EH (cell line): Measurements from ENCODE around the gene KAT5.
A peak's percentile ranks its signal among the peaks of the same experiment; 100 is the strongest.
"Not testable (repeated sequence)": the region's sequence is repeated elsewhere in the genome, so short reads cannot be mapped to it uniquely, and the experiment has no call there.

Experiments
- DNase-seq: peaks from one replicate; pipeline ENCODE4 v3.0.0-alpha.2; 2015; ENCODE audit warnings: low read depth

Gene KAT5

DNA sequence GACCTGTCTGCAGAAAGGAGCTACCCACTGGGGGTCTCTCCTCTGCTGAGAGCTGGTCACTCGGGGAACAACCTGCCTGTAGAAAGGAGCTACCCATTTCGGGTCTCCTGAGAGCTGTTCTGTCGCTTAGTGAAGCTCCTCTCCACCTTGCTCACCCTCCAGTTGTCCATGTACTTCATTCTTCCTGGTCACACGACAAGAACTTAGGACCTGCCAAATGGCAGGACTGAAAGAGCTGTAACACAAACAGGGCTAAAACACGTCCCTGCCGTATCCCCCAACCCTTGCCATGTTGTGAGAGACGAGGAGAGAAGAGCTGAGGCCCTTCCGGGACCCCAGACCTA is 32.6 kb downstream of the KAT5 start:
- no peak for DNase-seq

DNA sequence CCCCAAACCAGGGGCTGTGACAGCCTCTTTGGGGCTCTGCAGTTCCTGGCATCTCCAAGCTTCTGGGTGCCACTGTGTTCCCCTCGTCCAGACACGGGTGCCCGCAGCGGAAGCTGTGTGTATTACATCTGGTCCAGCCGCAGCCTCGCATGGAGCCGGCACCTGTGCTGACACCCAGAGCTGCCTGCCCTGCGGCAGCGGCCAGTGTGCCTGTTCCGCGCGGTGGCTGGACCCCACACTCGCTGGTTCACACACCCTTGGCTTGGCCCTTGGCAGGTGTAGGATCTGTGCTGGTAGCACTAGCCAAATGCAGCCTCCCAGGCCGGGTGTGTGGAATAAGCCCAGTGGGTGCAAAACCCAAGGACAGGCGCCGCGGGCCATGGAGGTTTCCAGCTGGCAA is 33.0 kb downstream of the KAT5 start:
- DNase-seq: no peak

DNA sequence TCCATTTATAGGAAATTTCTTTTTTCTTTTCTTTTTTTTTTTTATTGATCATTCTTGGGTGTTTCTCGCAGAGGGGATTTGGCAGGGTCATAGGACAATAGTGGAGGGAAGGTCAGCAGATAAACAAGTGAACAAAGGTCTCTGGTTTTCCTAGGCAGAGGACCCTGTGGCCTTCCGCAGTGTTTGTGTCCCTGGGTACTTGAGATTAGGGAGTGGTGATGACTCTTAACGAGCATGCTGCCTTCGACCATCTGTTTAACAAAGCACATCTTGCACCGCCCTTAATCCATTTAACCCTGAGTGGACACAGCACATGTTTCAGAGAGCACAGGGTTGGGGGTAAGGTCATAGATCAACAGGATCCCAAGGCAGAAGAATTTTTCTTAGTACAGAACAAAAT is 50.1 kb downstream of the KAT5 start:
- not testable (repeated sequence) for DNase-seq

DNA sequence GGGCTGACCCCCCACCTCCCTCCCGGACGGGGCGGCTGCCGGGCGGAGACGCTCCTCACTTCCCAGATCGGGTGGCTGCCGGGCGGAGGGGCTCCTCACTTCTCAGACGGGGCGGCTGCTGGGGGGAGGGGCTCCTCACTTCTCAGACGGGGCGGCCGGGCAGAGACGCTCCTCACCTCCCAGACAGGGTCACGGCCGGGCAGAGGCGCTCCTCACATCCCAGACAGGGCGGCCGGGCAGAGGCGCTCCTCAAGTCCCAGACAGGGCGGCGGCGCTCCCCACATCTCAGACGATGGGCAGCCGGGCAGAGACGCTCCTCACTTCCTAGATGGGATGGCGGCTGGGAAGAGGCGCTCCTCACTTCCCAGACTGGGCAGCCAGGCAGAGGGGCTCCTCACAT is 50.8 kb downstream of the KAT5 start:
- not testable (repeated sequence) for DNase-seq

DNA sequence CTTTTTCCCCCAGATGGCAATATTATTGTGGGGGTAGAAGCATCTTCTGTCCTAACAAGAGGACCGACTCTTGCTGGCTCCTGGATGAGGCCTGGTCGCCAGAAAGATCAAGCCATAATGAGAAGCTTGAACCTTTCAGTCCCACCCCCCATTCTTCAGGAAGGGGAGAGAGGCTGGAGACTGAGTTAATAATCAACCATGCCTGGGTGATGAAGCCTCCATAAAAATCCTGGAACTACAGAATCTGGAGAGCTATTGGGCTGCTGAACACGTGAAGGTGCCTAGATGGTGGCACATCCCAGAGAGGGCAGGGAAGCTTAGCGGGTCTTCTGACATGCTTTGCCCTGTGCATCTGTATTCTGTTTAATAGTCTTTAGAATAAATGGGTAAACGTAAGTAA is 52.4 kb downstream of the KAT5 start:
- no peak for DNase-seq

DNA sequence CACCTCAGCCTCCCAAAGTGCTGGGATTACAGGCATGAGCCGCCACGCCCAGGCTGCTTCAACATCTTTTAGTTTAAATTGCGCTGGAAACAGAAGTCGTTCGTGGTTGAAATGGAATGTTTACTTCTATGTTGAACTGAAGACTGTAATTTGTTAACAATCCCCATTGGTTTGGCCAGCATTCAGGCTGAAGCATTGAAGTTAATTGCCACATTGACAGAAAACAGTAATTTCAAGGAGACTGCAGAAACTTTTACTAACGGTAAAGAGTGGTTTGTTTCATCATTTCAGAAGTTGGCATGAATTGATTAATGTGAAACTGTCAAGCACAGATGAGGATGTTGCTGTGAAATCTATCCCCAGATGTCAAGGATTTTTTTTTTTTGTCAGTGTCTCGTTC is 54.5 kb downstream of the KAT5 start:
- DNase-seq: peak; percentile 64

DNA sequence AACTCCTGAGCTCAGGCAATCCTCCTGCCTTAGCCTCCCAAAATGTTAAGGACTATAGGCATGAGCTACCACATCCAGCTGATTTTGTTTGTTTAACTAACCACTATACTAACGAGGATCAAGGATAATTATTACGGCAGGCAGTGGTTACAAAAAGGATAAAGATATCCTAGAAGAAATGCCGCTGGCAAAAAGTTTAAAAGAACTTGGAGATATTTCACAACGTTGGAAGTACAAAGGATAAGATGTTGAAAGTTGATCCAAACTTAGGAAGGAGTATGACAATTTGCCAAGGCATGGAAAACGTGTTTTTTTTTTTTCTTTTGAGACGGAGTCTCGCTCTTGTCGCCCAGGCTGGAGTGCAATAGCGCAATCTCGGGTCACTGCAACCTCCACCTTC is 55.4 kb downstream of the KAT5 start:
- DNase-seq: no peak

DNA sequence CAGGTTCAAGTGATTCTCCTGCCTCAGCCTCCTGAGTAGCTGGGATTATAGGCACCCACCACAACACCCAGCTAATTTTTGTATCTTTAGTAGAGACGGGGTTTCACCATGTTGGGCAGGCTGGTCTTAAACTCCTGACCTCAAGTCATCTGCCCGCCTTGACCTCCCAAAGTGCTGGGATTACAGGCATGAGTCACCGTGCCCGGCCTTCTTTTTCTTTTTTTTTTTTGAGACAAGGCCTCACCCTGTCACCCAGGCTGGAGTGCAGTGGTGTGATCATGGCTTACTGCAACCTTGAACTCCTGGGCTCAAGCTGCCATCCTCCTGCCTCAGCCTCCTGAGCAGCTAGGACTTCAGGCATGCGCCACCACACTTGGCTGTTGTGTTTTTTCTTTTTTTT is 55.8 kb downstream of the KAT5 start:
- DNase-seq: not testable (repeated sequence)
